Esophagus squamous epithelium (tissue), 4 donors: Measurements from ENCODE around the gene FAHD2A.
"Not testable (repeated sequence)": the region's sequence is repeated elsewhere in the genome, so short reads cannot be mapped to it uniquely, and the experiment has no call there.

Experiments used
- POLR2A ChIP-seq, 4 donors: fragments of 450-650 bp; IDR thresholded peaks; one replicate each; pipeline ENCODE4 v1.6.1; 2017; ENCODE audit warnings: antibody characterized with exemption in 4 of 4, mild to moderate bottlenecking in 4 of 4, moderate library complexity in 3 of 4
- TF ChIP-seq, protein P1 (sequence below), 6 experiments: fragments of 450-650 bp in 4 of 6; fragments of 200-600 bp in 2 of 6; sonication (generic) in 2 of 6; IDR thresholded peaks; one replicate each; pipeline ENCODE4 v1.5.1; 2016 to 2019; ENCODE audit warnings: antibody characterized with exemption in 6 of 6, mild to moderate bottlenecking in 4 of 6, moderate library complexity in 4 of 6

DNA sequence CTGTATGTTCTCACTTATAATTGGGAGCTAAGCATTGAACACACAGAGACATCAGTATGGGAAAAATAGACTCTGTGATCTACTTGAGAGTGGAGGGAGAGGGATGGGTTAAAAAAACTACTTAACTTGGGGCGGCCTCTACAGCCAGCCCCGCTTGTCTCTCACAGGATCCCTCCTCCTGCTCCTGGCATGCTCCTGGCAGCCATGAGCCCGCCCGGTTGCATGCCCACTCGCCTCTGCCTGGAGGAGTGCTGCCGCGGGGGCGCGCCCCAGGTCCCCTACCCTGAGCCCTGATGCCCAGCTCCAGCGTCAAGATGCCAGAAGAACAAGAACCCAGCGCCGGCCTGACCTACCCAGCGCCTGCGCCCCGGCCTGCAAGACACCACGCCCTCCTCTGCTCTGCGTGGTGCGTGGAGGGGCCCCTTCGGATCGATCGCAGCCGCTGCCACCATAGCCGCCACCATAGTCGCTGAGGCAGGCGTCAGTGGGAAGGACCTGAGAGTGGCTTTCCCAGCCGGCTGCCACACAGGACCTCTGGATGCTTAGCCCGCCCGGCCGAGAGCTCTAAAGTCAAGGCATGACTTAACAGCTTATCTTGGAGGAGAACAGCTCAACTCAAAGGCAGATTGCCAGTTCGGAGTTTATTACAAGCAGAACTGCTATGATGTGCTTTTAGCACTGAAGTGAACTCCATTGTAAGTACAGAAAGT lies 32.8 kb downstream of the FAHD2A start:
- TF ChIP-seq, protein P1, sequence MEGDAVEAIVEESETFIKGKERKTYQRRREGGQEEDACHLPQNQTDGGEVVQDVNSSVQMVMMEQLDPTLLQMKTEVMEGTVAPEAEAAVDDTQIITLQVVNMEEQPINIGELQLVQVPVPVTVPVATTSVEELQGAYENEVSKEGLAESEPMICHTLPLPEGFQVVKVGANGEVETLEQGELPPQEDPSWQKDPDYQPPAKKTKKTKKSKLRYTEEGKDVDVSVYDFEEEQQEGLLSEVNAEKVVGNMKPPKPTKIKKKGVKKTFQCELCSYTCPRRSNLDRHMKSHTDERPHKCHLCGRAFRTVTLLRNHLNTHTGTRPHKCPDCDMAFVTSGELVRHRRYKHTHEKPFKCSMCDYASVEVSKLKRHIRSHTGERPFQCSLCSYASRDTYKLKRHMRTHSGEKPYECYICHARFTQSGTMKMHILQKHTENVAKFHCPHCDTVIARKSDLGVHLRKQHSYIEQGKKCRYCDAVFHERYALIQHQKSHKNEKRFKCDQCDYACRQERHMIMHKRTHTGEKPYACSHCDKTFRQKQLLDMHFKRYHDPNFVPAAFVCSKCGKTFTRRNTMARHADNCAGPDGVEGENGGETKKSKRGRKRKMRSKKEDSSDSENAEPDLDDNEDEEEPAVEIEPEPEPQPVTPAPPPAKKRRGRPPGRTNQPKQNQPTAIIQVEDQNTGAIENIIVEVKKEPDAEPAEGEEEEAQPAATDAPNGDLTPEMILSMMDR (IDR thresholded peaks at IDR 0.05): not testable (repeated sequence)
- not testable (repeated sequence) for TF ChIP-seq POLR2A (IDR thresholded peaks at IDR 0.05)
